ENCODE data around the gene SFXN2. TPM values are rescaled to one million over a fixed set of nuclear protein-coding genes. Genes with fewer than 3 reads are reported as not detected.

The SFXN2 gene
- total and polyA plus RNA-seq, 4 donors = 3.2 to 8.3 (median 4.3) TPM

GRCh38 chr10:102779680-102780526, 65.5 kb downstream of the SFXN2 start:
- H3K27ac ChIP-seq (ENCODE audit: low read depth in 1 of 2, low read length in 2 of 2) = peak overlapping the region in 1 of 2 donors; percentile 88
- no peak for DNase-seq
- intact Hi-C loops (cut with DNase I) = loop anchor here (5.0 kb wide), 2 partner anchors 37 to 38 kb away; partner anchors contain the start of gene WBP1L (in 2 of the 2)
- no peak overlapping the region for H3K4me3 ChIP-seq (ENCODE audit: low read length in 2 of 2)
- H3K36me3 ChIP-seq (ENCODE audit: control insufficient read depth in 1 of 2, insufficient read depth in 2 of 2, low read length in 1 of 2) = no peaks in the 10 kb centered on the region
- no peaks in the 10 kb centered on the region for H3K27me3 ChIP-seq (ENCODE audit: control insufficient read depth in 1 of 2, insufficient read depth in 2 of 2, low read length in 1 of 2)
- H3K9me3 ChIP-seq (ENCODE audit: control insufficient read depth, low read length) = no peaks in the 10 kb centered on the region
- peaks cover 7 to 13% of the 10 kb centered on the region in 2 donors for H3K4me1 ChIP-seq (ENCODE audit: control insufficient read depth in 1 of 2, insufficient read depth in 2 of 2, low read length in 2 of 2)
- ATAC-seq (ENCODE audit: low FRiP score) = no peak
- 73 to 74% methylated on average over 10 of the region's 10 CpGs for WGBS, 2 donors

- Histone ChIP-seq H3K9me3 (ENCODE audit: control insufficient read depth, low read length) (no peaks in the 10 kb centered on the region), H3K27ac (ENCODE audit: low read depth in 1 of 2, low read length in 2 of 2) (peak overlapping the region; percentile 28 to 88), H3K36me3 (ENCODE audit: control insufficient read depth in 1 of 2, insufficient read depth in 2 of 2, low read length in 1 of 2) (no peaks in the 10 kb centered on the region), H3K27me3 (ENCODE audit: control insufficient read depth in 1 of 2, insufficient read depth in 2 of 2, low read length in 1 of 2) (no peaks in the 10 kb centered on the region), H3K4me1 (ENCODE audit: control insufficient read depth in 1 of 2, insufficient read depth in 2 of 2, low read length in 2 of 2) (peaks cover 7 to 13% of the 10 kb centered on the region in 2 donors), H3K4me3 (ENCODE audit: low read length in 2 of 2) (no peak overlapping the region)
- intact Hi-C loops (cut with DNase I) = loop anchor here in 1 of 2 donors (5.0 kb wide), 1 partner anchor 37 kb away; no protein-coding TSS in a partner anchor
- DNase-seq (no peak), ATAC-seq (ENCODE audit: low FRiP score) (no peak)
- WGBS, 2 donors = 96 to 100% methylated on average over 1 of the region's 1 CpG
Measured at GRCh38 chr10:102780527-102780808, 66.0 kb downstream of the SFXN2 start.

DNA sequence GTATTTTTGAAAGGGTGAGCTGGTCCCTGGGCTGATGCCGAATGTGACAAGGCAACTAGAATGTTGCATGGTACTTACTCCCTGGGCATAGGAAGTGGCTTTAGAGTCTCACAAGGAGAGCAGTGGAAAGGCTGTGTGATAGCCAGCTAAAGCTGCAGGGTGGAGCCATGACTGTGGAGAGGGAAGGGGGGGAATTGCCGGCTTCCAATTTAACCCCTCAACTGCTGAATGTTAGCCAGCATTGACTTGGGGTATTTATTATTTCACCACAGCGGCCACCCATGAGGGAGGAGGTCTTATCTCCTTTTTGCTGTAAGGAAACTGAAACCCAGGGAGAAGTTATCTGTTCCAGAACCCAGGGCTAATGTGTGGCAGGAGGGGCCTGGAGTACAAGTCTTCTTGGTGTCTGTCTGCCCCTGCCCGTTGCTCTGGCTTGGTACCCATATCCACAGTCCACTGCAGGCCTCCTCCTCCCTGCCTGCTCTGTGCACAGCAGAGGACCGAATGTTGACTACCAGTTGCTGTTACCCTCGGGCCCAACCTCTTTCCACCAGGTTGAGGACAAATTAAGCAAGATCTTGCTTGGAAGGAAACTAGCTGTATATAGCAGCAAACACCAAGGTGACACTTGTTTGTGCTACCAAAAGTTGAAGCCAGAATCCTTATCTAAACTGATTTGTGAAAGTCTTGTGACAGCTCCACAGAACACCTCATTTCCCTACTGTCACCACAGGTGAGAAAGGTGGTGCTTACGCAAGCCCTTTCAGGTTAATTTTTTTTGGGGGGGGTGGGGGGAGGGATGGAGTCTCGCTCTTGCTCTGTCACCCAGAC, 66.9 kb downstream of the SFXN2 start:
- Histone ChIP-seq H3K27me3 (ENCODE audit: control insufficient read depth in 1 of 2, insufficient read depth in 2 of 2, low read length in 1 of 2) (no peaks in the 10 kb centered on the region), H3K36me3 (ENCODE audit: control insufficient read depth in 1 of 2, insufficient read depth in 2 of 2, low read length in 1 of 2) (no peaks in the 10 kb centered on the region), H3K9me3 (ENCODE audit: control insufficient read depth, low read length) (no peaks in the 10 kb centered on the region), H3K4me3 (ENCODE audit: low read length in 2 of 2) (no peak overlapping the region), H3K4me1 (ENCODE audit: control insufficient read depth in 1 of 2, insufficient read depth in 2 of 2, low read length in 2 of 2) (peaks cover 7 to 13% of the 10 kb centered on the region in 2 donors), H3K27ac (ENCODE audit: low read depth in 1 of 2, low read length in 2 of 2) (peak overlapping the region; percentile 83 to 88)
- DNase-seq (no peak), ATAC-seq (ENCODE audit: low FRiP score) (no peak)
- intact Hi-C loops (cut with DNase I) = loop anchor here in 1 of 2 donors (5.0 kb wide), 1 partner anchor 36 kb away; no protein-coding TSS in a partner anchor
- 26 to 28% methylated on average over 8 of the region's 8 CpGs for WGBS, 2 donors

- Histone ChIP-seq H3K27ac (ENCODE audit: low read depth in 1 of 2, low read length in 2 of 2) (peak overlapping the region; percentile 83 to 96), H3K4me1 (ENCODE audit: control insufficient read depth in 1 of 2, insufficient read depth in 2 of 2, low read length in 2 of 2) (peaks cover 7 to 13% of the 10 kb centered on the region in 2 donors), H3K4me3 (ENCODE audit: low read length in 2 of 2) (no peak overlapping the region), H3K36me3 (ENCODE audit: control insufficient read depth in 1 of 2, insufficient read depth in 2 of 2, low read length in 1 of 2) (no peaks in the 10 kb centered on the region), H3K27me3 (ENCODE audit: control insufficient read depth in 1 of 2, insufficient read depth in 2 of 2, low read length in 1 of 2) (no peaks in the 10 kb centered on the region), H3K9me3 (ENCODE audit: control insufficient read depth, low read length) (no peaks in the 10 kb centered on the region)
- intact Hi-C loops (cut with DNase I) = loop anchor here in 1 of 2 donors (5.0 kb wide), 1 partner anchor 35 kb away; no protein-coding TSS in a partner anchor
- ATAC-seq (ENCODE audit: low FRiP score) = peak; percentile 68
- DNase-seq = no peak
- 39 to 43% methylated on average over 6 of the region's 6 CpGs for WGBS, 2 donors
Measured at GRCh38 chr10:102781921-102782557, 67.6 kb downstream of the SFXN2 start.

GRCh38 chr10:102782673-102783551, 68.5 kb downstream of the SFXN2 start:
- DNase-seq (peak; percentile 88 to 91), ATAC-seq (ENCODE audit: low FRiP score) (peak; percentile 83)
- Histone ChIP-seq H3K9me3 (ENCODE audit: control insufficient read depth, low read length) (no peaks in the 10 kb centered on the region), H3K4me3 (ENCODE audit: low read length in 2 of 2) (no peak overlapping the region), H3K4me1 (ENCODE audit: control insufficient read depth in 1 of 2, insufficient read depth in 2 of 2, low read length in 2 of 2) (peaks cover 7 to 13% of the 10 kb centered on the region in 2 donors), H3K27me3 (ENCODE audit: control insufficient read depth in 1 of 2, insufficient read depth in 2 of 2, low read length in 1 of 2) (no peaks in the 10 kb centered on the region), H3K27ac (ENCODE audit: low read depth in 1 of 2, low read length in 2 of 2) (peak overlapping the region; percentile 95 to 96), H3K36me3 (ENCODE audit: control insufficient read depth in 1 of 2, insufficient read depth in 2 of 2, low read length in 1 of 2) (no peaks in the 10 kb centered on the region)
- WGBS, 2 donors = 4 to 6% methylated on average over 18 of the region's 18 CpGs
- intact Hi-C loops (cut with DNase I) = loop anchor here in 1 of 2 donors (5.0 kb wide), 1 partner anchor 34 kb away; no protein-coding TSS in a partner anchor

- intact Hi-C loops (cut with DNase I) = loop anchor here in 1 of 2 donors (5.0 kb wide), 1 partner anchor 34 kb away; no protein-coding TSS in a partner anchor
- Histone ChIP-seq H3K36me3 (ENCODE audit: control insufficient read depth in 1 of 2, insufficient read depth in 2 of 2, low read length in 1 of 2) (no peaks in the 10 kb centered on the region), H3K27ac (ENCODE audit: low read depth in 1 of 2, low read length in 2 of 2) (peak overlapping the region; percentile 95 to 96), H3K27me3 (ENCODE audit: control insufficient read depth in 1 of 2, insufficient read depth in 2 of 2, low read length in 1 of 2) (no peaks in the 10 kb centered on the region), H3K9me3 (ENCODE audit: control insufficient read depth, low read length) (no peaks in the 10 kb centered on the region), H3K4me3 (ENCODE audit: low read length in 2 of 2) (no peak overlapping the region), H3K4me1 (ENCODE audit: control insufficient read depth in 1 of 2, insufficient read depth in 2 of 2, low read length in 2 of 2) (peaks cover 7 to 11% of the 10 kb centered on the region in 2 donors)
- ATAC-seq (ENCODE audit: low FRiP score) (peak; percentile 10), DNase-seq (no peak)
- WGBS, 2 donors = 33 to 38% methylated on average over 1 of the region's 1 CpG
Measured at GRCh38 chr10:102783568-102783967, 69.1 kb downstream of the SFXN2 start.

DNA sequence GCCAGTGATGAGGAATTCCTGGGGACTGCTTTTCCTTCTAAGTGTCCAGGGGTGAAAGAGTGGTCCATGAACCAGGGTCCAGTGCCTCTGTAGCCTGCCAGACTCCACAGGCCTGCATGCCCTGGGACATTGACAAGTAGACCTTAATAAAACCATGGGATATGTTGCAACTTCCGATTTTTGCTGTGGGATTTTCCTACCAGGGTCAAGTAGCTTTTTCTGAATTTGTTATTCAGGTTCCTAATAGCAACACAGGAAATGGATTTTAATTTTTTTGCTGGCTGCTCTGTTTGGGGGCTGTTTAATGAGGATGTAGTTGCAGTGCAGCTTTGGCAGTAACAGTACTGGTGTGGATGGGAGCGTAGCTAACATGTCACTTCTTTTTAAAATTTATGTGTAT, 71.4 kb downstream of the SFXN2 start:
- intact Hi-C loops (cut with DNase I) = no loop called here
- DNase-seq (peak in 1 of 2 donors; percentile 56), ATAC-seq (ENCODE audit: low FRiP score) (peak; percentile 45)
- H3K27ac ChIP-seq (ENCODE audit: low read depth in 1 of 2, low read length in 2 of 2) = peak overlapping the region in 1 of 2 donors; percentile 11
- H3K4me1 ChIP-seq (ENCODE audit: control insufficient read depth in 1 of 2, insufficient read depth in 2 of 2, low read length in 2 of 2) = peaks cover 4 to 8% of the 10 kb centered on the region in 2 donors
- no peaks in the 10 kb centered on the region for H3K27me3 ChIP-seq (ENCODE audit: control insufficient read depth in 1 of 2, insufficient read depth in 2 of 2, low read length in 1 of 2)
- H3K36me3 ChIP-seq (ENCODE audit: control insufficient read depth in 1 of 2, insufficient read depth in 2 of 2, low read length in 1 of 2) = no peaks in the 10 kb centered on the region
- no peak overlapping the region for H3K4me3 ChIP-seq (ENCODE audit: low read length in 2 of 2)
- no peaks in the 10 kb centered on the region for H3K9me3 ChIP-seq (ENCODE audit: control insufficient read depth, low read length)
- WGBS, 2 donors = 46 to 49% methylated on average over 2 of the region's 2 CpGs

Data from aorta (tissue), 5 donors.